Tibial nerve (tissue), 4 donors: ENCODE results near the gene FBXL3.

ENCODE experiments used
- CTCF ChIP-seq, 5 experiments: fragments of 200-600 bp in 3 of 5; fragments of 450-650 bp in 2 of 5; sonication (generic) in 3 of 5; IDR thresholded peaks; one replicate each; pipeline ENCODE4 v1.5.1; 2016 to 2019; ENCODE audit warnings: antibody characterized with exemption in 5 of 5, mild to moderate bottlenecking in 3 of 5, moderate library complexity in 2 of 5
- EP300 ChIP-seq, 2 donors: sonication (generic); formaldehyde crosslinking; IDR thresholded peaks; one replicate each; pipeline ENCODE4 v1.6.1; 2017; ENCODE audit warnings: antibody characterized with exemption in 2 of 2, mild to moderate bottlenecking in 1 of 2

GRCh38 chr13:76973920-76974617 is 52.9 kb downstream of the FBXL3 start:
- TF ChIP-seq CTCF (IDR thresholded peaks at IDR 0.05) (no peak), EP300 (IDR thresholded peaks at IDR 0.05) (no peak)
